ENCODE results near the gene MIB2.
A peak's percentile ranks its signal among the peaks of the same experiment; 100 is the strongest.

Gene MIB2

DNA sequence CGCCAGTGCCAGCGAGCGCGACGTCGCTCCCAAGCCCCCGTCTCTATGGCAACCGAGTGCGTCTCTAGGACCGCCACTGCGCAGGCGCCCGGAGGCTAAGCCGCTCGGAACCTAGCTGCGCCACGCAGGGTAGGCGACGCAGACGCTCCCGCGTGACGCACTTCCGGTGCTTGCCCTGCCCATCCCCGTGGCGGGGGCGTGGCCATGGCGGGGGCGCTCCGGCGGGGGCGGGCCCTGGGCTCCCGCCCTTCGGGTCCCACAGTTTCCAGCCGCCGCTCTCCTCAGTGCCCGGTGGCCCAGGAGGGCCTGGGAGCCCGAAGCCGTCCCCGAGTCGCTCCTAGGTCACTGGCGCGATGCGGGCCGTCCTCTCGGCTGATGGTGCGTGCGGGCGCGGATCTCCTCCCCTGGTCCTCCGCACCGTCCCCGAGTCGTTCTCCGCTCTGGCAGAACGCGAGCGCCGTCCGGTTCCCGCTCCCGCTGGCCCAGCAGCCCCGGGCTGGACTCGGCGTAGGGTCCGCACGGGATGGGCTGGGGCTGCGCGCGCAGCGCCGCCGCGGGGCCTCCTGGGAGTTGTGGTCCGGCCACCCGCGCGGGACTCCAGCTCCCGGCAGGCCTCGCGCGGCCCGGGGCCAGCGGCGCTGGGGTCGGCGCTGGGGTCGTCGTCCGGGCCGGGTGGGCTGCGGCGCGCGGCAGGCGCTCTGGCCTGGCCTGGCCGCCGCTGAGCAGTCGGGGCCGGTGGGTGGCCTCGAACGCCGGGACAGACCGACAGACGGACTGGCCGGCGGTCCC is at the start of gene MIB2:
TSS of gene MIB2 (plus strand) at position 245 of the 789 bp plus-strand sequence. CDS start 7,953 bp downstream, outside the sequence.
- TF ChIP-seq, protein P1, sequence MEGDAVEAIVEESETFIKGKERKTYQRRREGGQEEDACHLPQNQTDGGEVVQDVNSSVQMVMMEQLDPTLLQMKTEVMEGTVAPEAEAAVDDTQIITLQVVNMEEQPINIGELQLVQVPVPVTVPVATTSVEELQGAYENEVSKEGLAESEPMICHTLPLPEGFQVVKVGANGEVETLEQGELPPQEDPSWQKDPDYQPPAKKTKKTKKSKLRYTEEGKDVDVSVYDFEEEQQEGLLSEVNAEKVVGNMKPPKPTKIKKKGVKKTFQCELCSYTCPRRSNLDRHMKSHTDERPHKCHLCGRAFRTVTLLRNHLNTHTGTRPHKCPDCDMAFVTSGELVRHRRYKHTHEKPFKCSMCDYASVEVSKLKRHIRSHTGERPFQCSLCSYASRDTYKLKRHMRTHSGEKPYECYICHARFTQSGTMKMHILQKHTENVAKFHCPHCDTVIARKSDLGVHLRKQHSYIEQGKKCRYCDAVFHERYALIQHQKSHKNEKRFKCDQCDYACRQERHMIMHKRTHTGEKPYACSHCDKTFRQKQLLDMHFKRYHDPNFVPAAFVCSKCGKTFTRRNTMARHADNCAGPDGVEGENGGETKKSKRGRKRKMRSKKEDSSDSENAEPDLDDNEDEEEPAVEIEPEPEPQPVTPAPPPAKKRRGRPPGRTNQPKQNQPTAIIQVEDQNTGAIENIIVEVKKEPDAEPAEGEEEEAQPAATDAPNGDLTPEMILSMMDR (conservative IDR thresholded peaks at IDR 0.05; ENCODE audit: low read length): no peak
- no peak for TF ChIP-seq EZH2phosphoT487 (IDR thresholded peaks at IDR 0.05; ENCODE audit: borderline replicate concordance)
- peak within 1 kb of the TSS; percentile 99 for H2AFZ ChIP-seq (ENCODE audit: low read length)
- no peaks in the 10 kb centered on the region for H3K36me3 ChIP-seq (ENCODE audit: insufficient read depth, low read length)
- no peaks in the 10 kb centered on the region for H3F3A ChIP-seq (ENCODE audit: low read depth)
- peak within 1 kb of the TSS; percentile 95 for H3K4me2 ChIP-seq (ENCODE audit: low read depth, low read length, poor library complexity, severe bottlenecking)
- H3K9ac ChIP-seq (ENCODE audit: low read depth, low read length, poor library complexity, severe bottlenecking): peak within 1 kb of the TSS; percentile 99
- peak within 1 kb of the TSS; percentile 94 for H3K4me3 ChIP-seq (ENCODE audit: low read length, poor library complexity, severe bottlenecking)
- no peaks in the 10 kb centered on the region for H3K27me3 ChIP-seq (ENCODE audit: insufficient read depth, low read length, poor library complexity, severe bottlenecking)
- H3K79me2 ChIP-seq (ENCODE audit: insufficient read depth, low read length): peaks cover 25% of the 10 kb centered on the region
- peaks cover 16% of the 10 kb centered on the region for H4K20me1 ChIP-seq (ENCODE audit: insufficient read depth, low read length, poor library complexity, severe bottlenecking)
- H3K9me3 ChIP-seq (ENCODE audit: insufficient read depth, low read depth, low read length): no peaks in the 10 kb centered on the region
- no peaks in the 10 kb centered on the region for H3K9me2 ChIP-seq (replicated peaks; ENCODE audit: low read depth, low read length)
- peaks cover 28% of the 10 kb centered on the region for H3K4me1 ChIP-seq (ENCODE audit: insufficient read depth, low read length, poor library complexity, severe bottlenecking)

DNA sequence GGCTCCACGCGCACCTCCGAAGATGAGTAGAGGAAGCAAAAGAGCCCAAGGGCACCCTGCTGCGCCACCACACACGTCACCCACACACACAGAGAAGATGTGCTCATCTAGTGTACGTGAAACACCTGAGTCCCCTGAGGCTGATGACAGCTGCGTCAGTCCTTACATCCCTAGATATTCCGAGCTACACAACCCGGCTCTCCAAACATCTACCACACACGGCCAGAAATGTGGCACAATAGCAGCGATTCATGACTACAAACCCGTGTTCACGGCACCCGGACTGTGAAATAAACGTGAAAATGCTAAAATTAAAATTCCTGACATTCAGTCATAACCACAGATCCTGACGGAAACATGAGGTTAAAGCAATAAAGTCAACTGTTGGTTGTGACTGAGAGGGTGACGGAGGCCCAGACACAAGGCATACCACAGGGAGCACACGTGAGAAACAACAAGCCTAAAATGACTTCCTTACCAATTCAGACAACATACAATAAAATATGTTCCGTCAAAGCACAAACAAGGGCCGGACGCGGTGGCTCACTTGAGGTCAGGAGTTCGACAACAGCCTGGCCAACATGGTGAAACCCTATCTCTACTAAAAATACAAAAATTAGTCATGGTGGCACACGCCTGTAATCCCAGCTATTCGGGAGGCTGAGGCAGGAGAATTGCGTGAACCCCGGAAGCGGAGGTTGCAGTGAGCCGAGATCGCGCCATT is 48.0 kb upstream of the MIB2 start:
- Histone ChIP-seq H3F3A (ENCODE audit: low read depth) (no peaks in the 10 kb centered on the region), H3K4me2 (ENCODE audit: low read depth, low read length, poor library complexity, severe bottlenecking) (peak overlapping the region; percentile 25), H3K36me3 (ENCODE audit: insufficient read depth, low read length) (peaks cover 36% of the 10 kb centered on the region; the same call in 1 of the 2 replicates), H3K9ac (ENCODE audit: low read depth, low read length, poor library complexity, severe bottlenecking) (no peak overlapping the region), H4K20me1 (ENCODE audit: insufficient read depth, low read length, poor library complexity, severe bottlenecking) (peaks cover 57% of the 10 kb centered on the region), H3K79me2 (ENCODE audit: insufficient read depth, low read length) (peaks cover 80% of the 10 kb centered on the region), H3K9me3 (ENCODE audit: insufficient read depth, low read depth, low read length) (no peaks in the 10 kb centered on the region), H3K9me2 (replicated peaks; ENCODE audit: low read depth, low read length) (no peaks in the 10 kb centered on the region), H3K27me3 (ENCODE audit: insufficient read depth, low read length, poor library complexity, severe bottlenecking) (no peaks in the 10 kb centered on the region), H3K4me1 (ENCODE audit: insufficient read depth, low read length, poor library complexity, severe bottlenecking) (peaks cover 25% of the 10 kb centered on the region), H3K4me3 (ENCODE audit: low read length, poor library complexity, severe bottlenecking) (no peak overlapping the region), H2AFZ (ENCODE audit: low read length) (no peak overlapping the region)
- TF ChIP-seq, protein P1 (conservative IDR thresholded peaks at IDR 0.05; ENCODE audit: low read length): no peak
- no peak for TF ChIP-seq EZH2phosphoT487 (IDR thresholded peaks at IDR 0.05; ENCODE audit: borderline replicate concordance)

DNA sequence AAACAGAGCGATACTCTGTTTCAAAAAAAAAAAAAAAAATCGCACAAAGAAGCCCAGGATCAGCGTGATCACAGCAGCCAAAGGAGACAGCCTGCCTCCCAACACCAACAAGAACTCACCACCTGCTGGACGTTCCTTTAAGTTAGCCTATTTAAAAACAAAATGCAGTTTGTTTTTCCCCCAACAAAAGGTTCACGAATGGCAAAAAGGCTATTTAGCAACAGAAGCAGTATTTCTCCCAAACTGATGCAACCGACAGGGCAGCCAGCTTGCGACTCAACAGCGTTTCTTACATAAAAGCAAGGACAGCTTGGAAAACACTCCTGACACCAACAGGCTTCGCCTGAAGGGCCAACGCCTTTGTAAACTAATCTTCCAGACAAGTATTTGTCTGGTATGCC is 47.4 kb upstream of the MIB2 start:
- Histone ChIP-seq H3K9me2 (replicated peaks; ENCODE audit: low read depth, low read length) (no peaks in the 10 kb centered on the region), H3F3A (ENCODE audit: low read depth) (no peaks in the 10 kb centered on the region), H4K20me1 (ENCODE audit: insufficient read depth, low read length, poor library complexity, severe bottlenecking) (peaks cover 62% of the 10 kb centered on the region), H3K79me2 (ENCODE audit: insufficient read depth, low read length) (peaks cover 86% of the 10 kb centered on the region), H3K4me1 (ENCODE audit: insufficient read depth, low read length, poor library complexity, severe bottlenecking) (peaks cover 29% of the 10 kb centered on the region), H3K27me3 (ENCODE audit: insufficient read depth, low read length, poor library complexity, severe bottlenecking) (no peaks in the 10 kb centered on the region), H3K9ac (ENCODE audit: low read depth, low read length, poor library complexity, severe bottlenecking) (no peak overlapping the region), H3K4me3 (ENCODE audit: low read length, poor library complexity, severe bottlenecking) (no peak overlapping the region), H3K4me2 (ENCODE audit: low read depth, low read length, poor library complexity, severe bottlenecking) (peak overlapping the region; percentile 25), H2AFZ (ENCODE audit: low read length) (no peak overlapping the region), H3K9me3 (ENCODE audit: insufficient read depth, low read depth, low read length) (no peaks in the 10 kb centered on the region), H3K36me3 (ENCODE audit: insufficient read depth, low read length) (peaks cover 30% of the 10 kb centered on the region; the same call in 1 of the 2 replicates)
- no peak for TF ChIP-seq EZH2phosphoT487 (IDR thresholded peaks at IDR 0.05; ENCODE audit: borderline replicate concordance)
- TF ChIP-seq, protein P1 (conservative IDR thresholded peaks at IDR 0.05; ENCODE audit: low read length): no peak

All from Loucy (cell line).